Left cardiac atrium (tissue), 4 donors: ENCODE data around the gene POPDC2. TPM values are rescaled to one million over a fixed set of nuclear protein-coding genes. Genes with fewer than 3 reads are reported as not detected.
A peak's percentile ranks its signal among the peaks of the same experiment; 100 is the strongest.

Experiments
- ATAC-seq, 2 donors: fragments of 200-7000 bp; cut with Tn5 transposase; one replicate each; pipeline ENCODE4 v1.9.1; 2020; ENCODE audit warnings: mild to moderate bottlenecking in 2 of 2, moderate library complexity in 2 of 2
- DNase-seq: peaks from one replicate; pipeline ENCODE4 v3.0.0-alpha.2; 2020
- intact Hi-C, 2 donors: fragments of 100-400 bp; cut with DNase I; formaldehyde crosslinking; loops; one replicate each; pipeline versions ENCODE4 v1.14.1 to v1.15.1; 2022 to 2023
- total RNA-seq, 2 donors: library from RNA; stranded (reverse); fragmentation: NEBNext Ultra II Directional; extraction: Animal tissue kit (Norgen Biotek cat#: 25700); gene quantifications; one replicate each; pipeline ENCODE4 v1.2.1, GENCODE V29; 2021
- donor health status: DM: no; HTN: yes; CAD: no.
- donor health status: DM: no; HTN: yes; CAD: no; lungs with severe emphysema.
- donor health status: DM: yes; HTN: yes; CAD: no.
- donor health status: Dilated cardiomyopathy.

POPDC2 gene
- total RNA-seq, 2 donors from 2014 or later = 383 to 677 TPM

GRCh38 chr3:119628390-119628789 lies 32.0 kb downstream of the POPDC2 start:
- intact Hi-C loops = no loop called here

GRCh38 chr3:119627461-119627860 lies 32.9 kb downstream of the POPDC2 start:
- ATAC-seq = peak; percentile 44 to 60
- intact Hi-C loops = no loop called here
- peak; percentile 53 for DNase-seq

More at GRCh38 chr3:119628390-119628789, 32.0 kb downstream of the POPDC2 start:
- no peak for DNase-seq
- no peak for ATAC-seq

GRCh38 chr3:119626196-119626595 lies 34.2 kb downstream of the POPDC2 start:
- ATAC-seq = no peak
- intact Hi-C loops = no loop called here
- no peak for DNase-seq

- ATAC-seq (no peak), DNase-seq (no peak)
- intact Hi-C loops = no loop called here
Measured at GRCh38 chr3:119625451-119626153, 34.8 kb downstream of the POPDC2 start.

GRCh38 chr3:119624002-119624720 lies 36.2 kb downstream of the POPDC2 start:
- no peak for DNase-seq
- ATAC-seq = no peak
- intact Hi-C loops = no loop called here

- no peak for ATAC-seq
- no peak for DNase-seq
- intact Hi-C loops = no loop called here
Measured at GRCh38 chr3:119620899-119621298, 39.5 kb downstream of the POPDC2 start.

GRCh38 chr3:119619094-119619493 lies 41.3 kb downstream of the POPDC2 start:
- no peak for DNase-seq
- intact Hi-C loops = no loop called here
- no peak for ATAC-seq

- ATAC-seq = no peak
- intact Hi-C loops = no loop called here
- DNase-seq = no peak
Measured at GRCh38 chr3:119616056-119616455, 44.3 kb downstream of the POPDC2 start.

- no peak for ATAC-seq
- intact Hi-C loops = no loop called here
- DNase-seq = no peak
Measured at GRCh38 chr3:119613872-119614271, 46.5 kb downstream of the POPDC2 start.

- ATAC-seq (no peak), DNase-seq (no peak)
- intact Hi-C loops = no loop called here
Measured at GRCh38 chr3:119613201-119613600, 47.2 kb downstream of the POPDC2 start.

GRCh38 chr3:119611664-119612063 lies 48.7 kb downstream of the POPDC2 start:
- ATAC-seq (no peak), DNase-seq (no peak)
- intact Hi-C loops = no loop called here

GRCh38 chr3:119609301-119609700 lies 51.1 kb downstream of the POPDC2 start:
- ATAC-seq = no peak
- intact Hi-C loops = no loop called here
- DNase-seq = no peak

GRCh38 chr3:119608405-119609000 lies 51.9 kb downstream of the POPDC2 start:
- intact Hi-C loops = no loop called here
- ATAC-seq = no peak
- no peak for DNase-seq

GRCh38 chr3:119604878-119605277 lies 55.5 kb downstream of the POPDC2 start:
- intact Hi-C loops = loop anchor here in 1 of 2 donors (5.0 kb wide), 1 partner anchor 32 kb away; no protein-coding TSS in a partner anchor
- ATAC-seq = no peak
- no peak for DNase-seq

GRCh38 chr3:119602676-119603075 lies 57.7 kb downstream of the POPDC2 start:
- no peak for DNase-seq
- ATAC-seq = no peak
- intact Hi-C loops = loop anchor here in 1 of 2 donors (5.0 kb wide), 1 partner anchor 35 kb away; no protein-coding TSS in a partner anchor

GRCh38 chr3:119601154-119601553 lies 59.2 kb downstream of the POPDC2 start:
- DNase-seq (no peak), ATAC-seq (peak; percentile 25 to 74)
- intact Hi-C loops = loop anchor here in 1 of 2 donors (5.0 kb wide), 1 partner anchor 36 kb away; no protein-coding TSS in a partner anchor

GRCh38 chr3:119600732-119601131 lies 59.7 kb downstream of the POPDC2 start:
- peak; percentile 33 for DNase-seq
- ATAC-seq = peak; percentile 86 to 88
- intact Hi-C loops = loop anchor here in 1 of 2 donors (5.0 kb wide), 1 partner anchor 37 kb away; no protein-coding TSS in a partner anchor

- intact Hi-C loops = loop anchor here in 1 of 2 donors (5.0 kb wide), 1 partner anchor 38 kb away; no protein-coding TSS in a partner anchor
- DNase-seq = no peak
- no peak for ATAC-seq
Measured at GRCh38 chr3:119599558-119600174, 60.7 kb downstream of the POPDC2 start.

- intact Hi-C loops = no loop called here
- ATAC-seq (no peak), DNase-seq (no peak)
Measured at GRCh38 chr3:119598410-119599098, 61.8 kb downstream of the POPDC2 start.
